Lung (tissue), 12 donors: ENCODE data around the gene NLGN1. TPM values are rescaled to one million over a fixed set of nuclear protein-coding genes. Genes with fewer than 3 reads are reported as not detected.

ENCODE experiments used
- ATAC-seq: fragments of 200-7000 bp; cut with Tn5 transposase; one replicate; pipeline ENCODE4 v1.9.1; 2020; ENCODE audit warnings: moderate number of reproducible peaks; ENCODE audit not compliant: insufficient read depth, low FRiP score
- DNase-seq, 3 donors: peaks; one replicate each; pipeline ENCODE4 v3.0.0-alpha.2; 2013 to 2017
- H3K27ac ChIP-seq, 2 donors: one replicate each; pipeline ENCODE4 v1.5.1; 2013; ENCODE audit warnings: mild to moderate bottlenecking in 2 of 2, moderate library complexity in 2 of 2, control low read depth in 1 of 2, inconsistent platforms in 1 of 2, low read depth in 1 of 2, low read length in 1 of 2
- H3K27me3 ChIP-seq, 3 donors: one replicate each; pipeline ENCODE4 v1.5.1; 2013; ENCODE audit warnings: low read length in 2 of 3; ENCODE audit not compliant: control insufficient read depth in 3 of 3, insufficient read depth in 3 of 3
- H3K36me3 ChIP-seq, 4 donors: one replicate each; pipeline ENCODE4 v1.5.1; 2013; ENCODE audit warnings: low read length in 4 of 4, mild to moderate bottlenecking in 1 of 4, moderate library complexity in 1 of 4; ENCODE audit not compliant: control insufficient read depth in 4 of 4, insufficient read depth in 4 of 4
- H3K4me1 ChIP-seq, 5 donors: one replicate each; pipeline ENCODE4 v1.5.1; 2013; ENCODE audit warnings: low read length in 5 of 5, mild to moderate bottlenecking in 2 of 5, moderate library complexity in 1 of 5; ENCODE audit not compliant: control insufficient read depth in 5 of 5, insufficient read depth in 5 of 5
- H3K4me3 ChIP-seq: one replicate; pipeline ENCODE4 v1.5.1; 2013; ENCODE audit warnings: mild to moderate bottlenecking, control low read depth, moderate library complexity
- H3K9ac ChIP-seq, 2 donors: one replicate each; pipeline ENCODE4 v1.5.1; 2013; ENCODE audit warnings: low read length in 2 of 2, control low read depth in 1 of 2; ENCODE audit not compliant: insufficient read depth in 1 of 2
- H3K9me3 ChIP-seq, 4 donors: one replicate each; pipeline ENCODE4 v1.5.1; 2013; ENCODE audit warnings: low read length in 3 of 4, mild to moderate bottlenecking in 1 of 4, moderate library complexity in 1 of 4; ENCODE audit not compliant: control insufficient read depth in 4 of 4, insufficient read depth in 3 of 4
- CTCF ChIP-seq: IDR thresholded peaks from 2 replicates; pipeline ENCODE4 v1.5.1; 2012; ENCODE audit warnings: mild to moderate bottlenecking; ENCODE audit errors: control extremely low read depth, extremely low read depth
- WGBS, 2 donors: extraction: QIAGEN DNeasy Blood & Tissue Kit; methylation state at CpG; one replicate each; pipeline ENCODE4 v1.1.7; 2013; 5-methylcytosine and 5-hydroxymethylcytosine counted together
- polyA plus RNA-seq, 2 donors: library from polyadenylated mRNA; stranded (reverse); fragments of 200-250 nt; gene quantifications; one replicate each; pipeline ENCODE4 v1.2.1, GENCODE V29; 2013
- total RNA-seq, 2 donors: library from RNA; depleted of rRNA in 1 of 2; stranded (reverse); fragments of >200 nt in 1 of 2; gene quantifications; one replicate each; pipeline ENCODE4 v1.2.1, GENCODE V29; 2014 to 2021
- donor health status: control.
- donor health status: control.
- donor health status: Bipolar disorder and iron deficiency.
- donor health status: healthy.
- donor health status: DM: yes; HTN: yes; CAD: no.

NLGN1 gene
- total and polyA plus RNA-seq, 4 donors = 0.24 to 22.2 (median 1.9) TPM

- Histone ChIP-seq H3K4me3 (no peak overlapping the region), H3K36me3 (no peaks in the 10 kb centered on the region), H3K9me3 (no peaks in the 10 kb centered on the region), H3K4me1 (peaks cover 0 to 5% (median 0%) of the 10 kb centered on the region in 5 donors), H3K9ac (no peak overlapping the region), H3K27ac (no peak overlapping the region), H3K27me3 (no peaks in the 10 kb centered on the region)
- no peak for DNase-seq
- no peak for ATAC-seq
- 67 to 82% methylated on average over 1 of the region's 1 CpG for WGBS, 2 donors
- TF ChIP-seq CTCF = no peak
These were observed 350.6 kb downstream of the NLGN1 start for GRCh38 chr3:173748105-173748504.

GRCh38 chr3:173750095-173750494, 352.6 kb downstream of the NLGN1 start:
- no peak for ATAC-seq
- no peak for DNase-seq

GRCh38 chr3:173750591-173750990, 353.0 kb downstream of the NLGN1 start:
- DNase-seq = no peak
- 77 to 83% methylated on average over 1 of the region's 1 CpG for WGBS, 2 donors
- no peak overlapping the region for H3K9ac ChIP-seq
- H3K4me3 ChIP-seq = no peak overlapping the region
- no peaks in the 10 kb centered on the region for H3K36me3 ChIP-seq
- no peak for TF ChIP-seq CTCF
- no peak for ATAC-seq
- H3K9me3 ChIP-seq = peaks cover 0 to 2% (median 0%) of the 10 kb centered on the region in 4 donors
- H3K27ac ChIP-seq = no peak overlapping the region
- H3K4me1 ChIP-seq = no peaks in the 10 kb centered on the region
- no peaks in the 10 kb centered on the region for H3K27me3 ChIP-seq

More at GRCh38 chr3:173750095-173750494, 352.6 kb downstream of the NLGN1 start:
- no peaks in the 10 kb centered on the region for H3K4me1 ChIP-seq
- no peak for TF ChIP-seq CTCF
- WGBS, 2 donors = 47 to 56% methylated on average over 2 of the region's 2 CpGs
- H3K9ac ChIP-seq = no peak overlapping the region
- no peaks in the 10 kb centered on the region for H3K36me3 ChIP-seq
- no peaks in the 10 kb centered on the region for H3K27me3 ChIP-seq
- peaks cover 0 to 2% (median 0%) of the 10 kb centered on the region in 4 donors for H3K9me3 ChIP-seq
- no peak overlapping the region for H3K27ac ChIP-seq
- H3K4me3 ChIP-seq = no peak overlapping the region

- ATAC-seq (no peak), DNase-seq (no peak)
- Histone ChIP-seq H3K4me1 (no peaks in the 10 kb centered on the region), H3K9me3 (peaks cover 0 to 2% (median 0%) of the 10 kb centered on the region in 4 donors), H3K27me3 (no peaks in the 10 kb centered on the region), H3K27ac (no peak overlapping the region), H3K9ac (no peak overlapping the region), H3K4me3 (no peak overlapping the region), H3K36me3 (no peaks in the 10 kb centered on the region)
- no peak for TF ChIP-seq CTCF
These were observed 356.0 kb downstream of the NLGN1 start for GRCh38 chr3:173753593-173753992.
